Measurements from ENCODE around the gene ERBB4.

ERBB4 gene

GRCh38 chr2:211835695-211836094, 702.9 kb downstream of the ERBB4 start:
- no peak for DNase-seq (ENCODE audit: low read depth in 3 of 3)

- no peak for DNase-seq (ENCODE audit: low read depth in 3 of 3)
These were observed 704.9 kb downstream of the ERBB4 start for GRCh38 chr2:211833582-211834279.

- no peak for DNase-seq (ENCODE audit: low read depth in 3 of 3)
These were observed 708.9 kb downstream of the ERBB4 start for GRCh38 chr2:211829725-211830124.

- DNase-seq (ENCODE audit: low read depth in 3 of 3): no peak
These were observed 714.6 kb downstream of the ERBB4 start for GRCh38 chr2:211823886-211824479.

- DNase-seq (ENCODE audit: low read depth in 3 of 3): no peak
These were observed 715.8 kb downstream of the ERBB4 start for GRCh38 chr2:211822686-211823335.

- no peak for DNase-seq (ENCODE audit: low read depth in 3 of 3)
These were observed 721.8 kb downstream of the ERBB4 start for GRCh38 chr2:211816754-211817153.

- DNase-seq (ENCODE audit: low read depth in 3 of 3): no peak
These were observed 726.0 kb downstream of the ERBB4 start for GRCh38 chr2:211812587-211812986.

GRCh38 chr2:211802666-211803065, 735.9 kb downstream of the ERBB4 start:
- no peak for DNase-seq (ENCODE audit: low read depth in 3 of 3)

GRCh38 chr2:211800001-211800400, 738.6 kb downstream of the ERBB4 start:
- DNase-seq (ENCODE audit: low read depth in 3 of 3): no peak

- no peak for DNase-seq (ENCODE audit: low read depth in 3 of 3)
These were observed 739.7 kb downstream of the ERBB4 start for GRCh38 chr2:211798868-211799267.

- no peak for DNase-seq (ENCODE audit: low read depth in 3 of 3)
These were observed 744.9 kb downstream of the ERBB4 start for GRCh38 chr2:211793690-211794089.

GRCh38 chr2:211789982-211790381, 748.6 kb downstream of the ERBB4 start:
- no peak for DNase-seq (ENCODE audit: low read depth in 3 of 3)

- no peak for DNase-seq (ENCODE audit: low read depth in 3 of 3)
These were observed 771.9 kb downstream of the ERBB4 start for GRCh38 chr2:211766689-211767088.

GRCh38 chr2:211762479-211762878, 776.1 kb downstream of the ERBB4 start:
- DNase-seq (ENCODE audit: low read depth in 3 of 3): no peak

GRCh38 chr2:211760103-211760502, 778.5 kb downstream of the ERBB4 start:
- DNase-seq (ENCODE audit: low read depth in 3 of 3): no peak

GRCh38 chr2:211756266-211756665, 782.3 kb downstream of the ERBB4 start:
- no peak for DNase-seq (ENCODE audit: low read depth in 3 of 3)

- DNase-seq (ENCODE audit: low read depth in 3 of 3): no peak
These were observed 783.4 kb downstream of the ERBB4 start for GRCh38 chr2:211755187-211755586.

GRCh38 chr2:211751848-211752247, 786.8 kb downstream of the ERBB4 start:
- no peak for DNase-seq (ENCODE audit: low read depth in 3 of 3)

- no peak for DNase-seq (ENCODE audit: low read depth in 3 of 3)
These were observed 790.3 kb downstream of the ERBB4 start for GRCh38 chr2:211748339-211748738.

- no peak for DNase-seq (ENCODE audit: low read depth in 3 of 3)
These were observed 793.1 kb downstream of the ERBB4 start for GRCh38 chr2:211745295-211746097.

GRCh38 chr2:211744379-211744778, 794.2 kb downstream of the ERBB4 start:
- no peak for DNase-seq (ENCODE audit: low read depth in 3 of 3)

GRCh38 chr2:211741966-211742365, 796.6 kb downstream of the ERBB4 start:
- DNase-seq (ENCODE audit: low read depth in 3 of 3): no peak

Measured in stimulated activated CD4-positive, alpha-beta T cell treated with anti-CD3 and anti-CD28 coated beads, TNF-alpha, amount 100 ng/mL, for 4 hours (primary cell).